Kidney capillary endothelial cell (primary cell): ENCODE measurements around the gene DISP2.
A peak's percentile ranks its signal among the peaks of the same experiment; 100 is the strongest.

Experiments used
- DNase-seq: peaks from one replicate; pipeline ENCODE4 v3.0.0-alpha.2; 2018; ENCODE audit warnings: low spot score

Gene DISP2

GRCh38 chr15:40388941-40389823 is 31.2 kb downstream of the DISP2 start:
- DNase-seq, result no peak

GRCh38 chr15:40389824-40390595 is 32.0 kb downstream of the DISP2 start:
- DNase-seq, result no peak

- no peak for DNase-seq
Observed at GRCh38 chr15:40392986-40393948, 35.2 kb downstream of the DISP2 start.

DNA sequence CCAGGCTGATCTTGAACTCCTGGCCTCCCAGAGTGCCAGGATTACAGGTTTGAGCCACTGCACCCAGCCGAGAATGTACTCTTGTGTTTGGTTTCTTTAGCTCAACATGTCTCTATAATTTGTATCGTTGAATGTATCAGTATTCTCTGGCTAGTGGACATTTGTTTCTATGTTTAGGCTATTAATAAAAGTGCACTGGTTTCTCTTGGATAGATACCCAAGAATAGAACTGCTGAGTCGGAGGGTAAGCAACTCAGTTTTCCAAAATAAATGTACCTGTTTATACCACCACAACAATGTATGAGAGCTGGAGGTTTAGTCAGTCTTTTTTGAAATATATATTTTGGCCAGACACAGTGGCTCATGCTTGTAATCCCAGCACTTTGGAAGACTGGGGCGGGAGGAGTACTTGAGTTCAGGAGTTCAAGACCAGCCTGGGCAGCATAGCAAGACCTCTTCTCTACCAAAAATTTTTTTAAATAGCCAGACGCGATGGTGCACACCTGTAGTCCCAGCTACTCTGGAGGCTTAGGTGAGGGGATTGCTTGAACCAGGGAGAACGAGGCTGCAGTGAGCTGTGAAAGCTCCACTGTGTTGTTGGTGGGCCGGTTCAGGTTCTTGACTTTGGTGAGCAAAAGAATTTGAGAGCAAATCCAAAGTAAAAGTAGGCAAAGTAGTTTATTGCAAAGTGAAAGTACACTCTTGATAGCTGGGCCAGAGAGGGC is 39.8 kb downstream of the DISP2 start:
- no peak for DNase-seq

- DNase-seq, result no peak
Observed at GRCh38 chr15:40398413-40398873, 40.4 kb downstream of the DISP2 start.

- no peak for DNase-seq
Observed at GRCh38 chr15:40399370-40399769, 41.4 kb downstream of the DISP2 start.

- DNase-seq, result peak; percentile 93
Observed at GRCh38 chr15:40405501-40406381, 47.7 kb downstream of the DISP2 start, which contains the start of gene IVD. Gene IVD (plus strand): TSS chr15:40405795. CDS start chr15:40405828, 33 bp downstream.

DNA sequence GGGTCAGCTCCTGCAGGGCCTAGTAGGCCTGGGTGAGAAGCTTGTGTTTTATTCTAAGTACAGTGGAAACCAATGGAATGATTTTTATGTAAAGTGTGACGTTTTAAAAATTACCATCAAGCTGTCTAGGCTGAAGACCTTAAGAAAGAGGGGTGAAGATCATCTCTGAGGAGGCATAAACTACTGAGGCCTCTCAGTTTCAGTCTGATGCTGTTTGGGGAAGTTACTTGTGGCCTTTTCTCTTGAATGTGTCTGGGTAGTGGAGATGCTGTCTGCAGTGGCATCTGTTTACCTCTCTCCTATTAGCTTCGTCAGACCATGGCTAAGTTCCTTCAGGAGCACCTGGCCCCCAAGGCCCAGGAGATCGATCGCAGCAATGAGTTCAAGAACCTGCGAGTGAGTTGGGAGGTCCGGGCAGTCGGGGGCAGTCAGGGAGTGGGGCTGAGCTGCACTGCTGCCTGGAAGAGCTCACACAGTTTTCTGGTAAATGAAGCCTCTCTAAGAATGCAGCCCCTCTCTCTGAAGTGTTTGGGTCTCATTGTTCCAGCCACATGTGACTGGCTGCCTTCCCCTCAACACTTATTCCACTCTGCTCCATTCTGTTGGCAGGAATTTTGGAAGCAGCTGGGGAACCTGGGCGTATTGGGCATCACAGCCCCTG is 49.4 kb downstream of the DISP2 start:
- DNase-seq, result no peak

GRCh38 chr15:40409366-40409765 is 51.3 kb downstream of the DISP2 start:
- DNase-seq, result no peak

DNA sequence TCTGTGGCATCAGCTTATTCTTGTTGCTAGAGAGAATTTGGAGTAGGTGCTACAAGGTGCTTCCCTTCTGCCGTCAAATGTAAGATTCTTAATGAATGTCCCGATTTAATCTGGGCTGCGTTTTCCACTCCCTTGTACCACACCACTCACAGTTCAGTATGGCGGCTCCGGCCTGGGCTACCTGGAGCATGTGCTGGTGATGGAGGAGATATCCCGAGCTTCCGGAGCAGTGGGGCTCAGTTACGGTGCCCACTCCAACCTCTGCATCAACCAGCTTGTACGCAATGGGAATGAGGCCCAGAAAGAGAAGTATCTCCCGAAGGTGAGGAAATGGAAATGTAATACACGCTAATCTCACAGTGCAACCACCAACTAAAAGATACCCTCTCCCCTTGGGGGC is 52.5 kb downstream of the DISP2 start:
- DNase-seq, result no peak

GRCh38 chr15:40412095-40412759 is 54.2 kb downstream of the DISP2 start:
- DNase-seq, result no peak

GRCh38 chr15:40413036-40413435 is 55.0 kb downstream of the DISP2 start:
- DNase-seq, result no peak

DNA sequence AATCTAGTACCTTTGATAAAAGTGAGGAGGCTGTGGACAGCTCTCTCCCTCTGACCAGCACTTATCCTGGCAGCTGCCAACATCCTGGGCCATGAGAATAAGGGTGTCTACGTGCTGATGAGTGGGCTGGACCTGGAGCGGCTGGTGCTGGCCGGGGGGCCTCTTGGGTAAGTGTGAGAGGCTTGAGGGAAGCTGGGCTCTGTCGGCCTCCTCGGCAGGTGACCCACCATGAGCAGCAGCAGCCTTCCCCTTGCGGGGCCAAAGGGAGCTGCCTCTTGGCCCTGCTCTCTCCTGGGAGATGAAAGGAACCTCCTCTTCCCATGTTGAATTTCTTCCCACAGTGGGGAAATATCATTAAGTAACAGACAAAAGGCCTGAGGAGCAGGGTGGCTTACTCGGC is 56.8 kb downstream of the DISP2 start:
- no peak for DNase-seq

GRCh38 chr15:40415226-40415625 is 57.2 kb downstream of the DISP2 start:
- no peak for DNase-seq

- no peak for DNase-seq
Observed at GRCh38 chr15:40416056-40416455, 58.0 kb downstream of the DISP2 start.

GRCh38 chr15:40418126-40418525 is 60.1 kb downstream of the DISP2 start:
- DNase-seq, result no peak

GRCh38 chr15:40420071-40420713 is 62.2 kb downstream of the DISP2 start:
- no peak for DNase-seq

- no peak for DNase-seq
Observed at GRCh38 chr15:40420793-40421192, 62.8 kb downstream of the DISP2 start.
